ENCODE results near the gene PMM1.

DNA sequence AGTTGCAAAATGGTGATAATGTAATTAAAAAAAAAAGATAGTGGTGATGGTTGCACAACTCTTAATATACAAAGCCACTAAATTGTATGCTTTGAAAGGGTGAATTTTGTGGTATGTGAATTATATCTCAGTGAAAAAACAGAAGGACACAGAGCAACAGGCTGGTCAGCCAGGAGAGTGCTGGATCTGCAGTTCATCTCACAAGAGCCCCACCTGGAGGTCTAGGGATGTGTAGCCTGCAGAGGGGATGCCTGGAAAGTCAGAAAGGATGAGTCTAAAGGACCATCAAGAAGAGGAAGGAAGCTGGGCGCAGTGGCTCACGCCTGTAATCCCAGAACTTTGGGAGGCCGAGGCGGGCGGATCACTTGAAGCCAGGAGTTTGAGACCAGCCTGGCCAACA, 54.4 kb downstream of the PMM1 start:
- TF ChIP-seq, protein P1, sequence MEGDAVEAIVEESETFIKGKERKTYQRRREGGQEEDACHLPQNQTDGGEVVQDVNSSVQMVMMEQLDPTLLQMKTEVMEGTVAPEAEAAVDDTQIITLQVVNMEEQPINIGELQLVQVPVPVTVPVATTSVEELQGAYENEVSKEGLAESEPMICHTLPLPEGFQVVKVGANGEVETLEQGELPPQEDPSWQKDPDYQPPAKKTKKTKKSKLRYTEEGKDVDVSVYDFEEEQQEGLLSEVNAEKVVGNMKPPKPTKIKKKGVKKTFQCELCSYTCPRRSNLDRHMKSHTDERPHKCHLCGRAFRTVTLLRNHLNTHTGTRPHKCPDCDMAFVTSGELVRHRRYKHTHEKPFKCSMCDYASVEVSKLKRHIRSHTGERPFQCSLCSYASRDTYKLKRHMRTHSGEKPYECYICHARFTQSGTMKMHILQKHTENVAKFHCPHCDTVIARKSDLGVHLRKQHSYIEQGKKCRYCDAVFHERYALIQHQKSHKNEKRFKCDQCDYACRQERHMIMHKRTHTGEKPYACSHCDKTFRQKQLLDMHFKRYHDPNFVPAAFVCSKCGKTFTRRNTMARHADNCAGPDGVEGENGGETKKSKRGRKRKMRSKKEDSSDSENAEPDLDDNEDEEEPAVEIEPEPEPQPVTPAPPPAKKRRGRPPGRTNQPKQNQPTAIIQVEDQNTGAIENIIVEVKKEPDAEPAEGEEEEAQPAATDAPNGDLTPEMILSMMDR (IDR thresholded peaks at IDR 0.05), result peak in 1 of 3 experiments; percentile 9
- TF ChIP-seq POLR2AphosphoS5 (IDR thresholded peaks at IDR 0.05) (no peak), EP300 (IDR thresholded peaks at IDR 0.05) (no peak)

All from esophagus muscularis mucosa (tissue), 4 donors.